BE2C (cell line): Measurements from ENCODE around the gene PIP5K1A.

Experiments
- DNase-seq: peaks from one replicate; pipeline ENCODE4 v3.0.0-alpha.2; 2020
- H3K27me3 ChIP-seq: fragments of 250-450 bp; sonication (Bioruptor Pico); 2 replicates; pipeline ENCODE4 v1.5.1; 2020; ENCODE audit warnings: mild to moderate bottlenecking
- H3K36me3 ChIP-seq: fragments of 250-450 bp; sonication (Bioruptor Pico); 2 replicates; pipeline ENCODE4 v1.5.1; 2020; ENCODE audit warnings: mild to moderate bottlenecking
- H3K4me1 ChIP-seq: fragments of 250-450 bp; sonication (Bioruptor Pico); 2 replicates; pipeline ENCODE4 v1.5.1; 2020
- H3K4me3 ChIP-seq: 2 replicates; pipeline ENCODE4 v1.5.1; 2011; ENCODE audit warnings: low read depth, low read length
- H3K9me3 ChIP-seq: fragments of 250-450 bp; sonication (Bioruptor Pico); 2 replicates; pipeline ENCODE4 v1.5.1; 2020
- CTCF ChIP-seq: IDR thresholded peaks from 2 replicates; pipeline ENCODE4 v1.5.1; 2012; ENCODE audit warnings: mild to moderate bottlenecking, low read depth, low read length

PIP5K1A gene

GRCh38 chr1:151171190-151171589 lies 27.2 kb upstream of the PIP5K1A start:
- Histone ChIP-seq H3K4me3 (no peak overlapping the region), H3K27me3 (no peaks in the 10 kb centered on the region), H3K36me3 (peaks cover 21% of the 10 kb centered on the region), H3K9me3 (no peaks in the 10 kb centered on the region), H3K4me1 (no peaks in the 10 kb centered on the region)
- TF ChIP-seq CTCF: no peak
- DNase-seq: no peak

GRCh38 chr1:151175041-151175741 lies 23.2 kb upstream of the PIP5K1A start:
- Histone ChIP-seq H3K4me3 (no peak overlapping the region), H3K4me1 (no peaks in the 10 kb centered on the region), H3K9me3 (no peaks in the 10 kb centered on the region; the same call in 1 of the 2 replicates), H3K36me3 (peaks cover 38% of the 10 kb centered on the region), H3K27me3 (no peaks in the 10 kb centered on the region)
- no peak for TF ChIP-seq CTCF
- no peak for DNase-seq

GRCh38 chr1:151175863-151176262 lies 22.5 kb upstream of the PIP5K1A start, which contains the start of gene TMOD4:
TMOD4 (minus strand) TSS chr1:151175981; CDS start chr1:151174875, 1,106 bp downstream.
- DNase-seq: no peak
- no peaks in the 10 kb centered on the region for H3K27me3 ChIP-seq
- H3K4me1 ChIP-seq: no peaks in the 10 kb centered on the region
- H3K9me3 ChIP-seq: no peaks in the 10 kb centered on the region; the same call in 1 of the 2 replicates
- H3K36me3 ChIP-seq: peaks cover 40% of the 10 kb centered on the region
- no peak within 1 kb of the TSS for H3K4me3 ChIP-seq
- peak; percentile 73 for TF ChIP-seq CTCF

GRCh38 chr1:151176514-151177045 lies 21.8 kb upstream of the PIP5K1A start:
- DNase-seq: no peak
- H3K4me3 ChIP-seq: no peak overlapping the region
- H3K9me3 ChIP-seq: no peaks in the 10 kb centered on the region; the same call in 1 of the 2 replicates
- H3K4me1 ChIP-seq: no peaks in the 10 kb centered on the region
- no peak for TF ChIP-seq CTCF
- peaks cover 47% of the 10 kb centered on the region for H3K36me3 ChIP-seq
- H3K27me3 ChIP-seq: no peaks in the 10 kb centered on the region

- peaks cover 57% of the 10 kb centered on the region for H3K36me3 ChIP-seq
Measured at GRCh38 chr1:151184211-151184610, 14.1 kb upstream of the PIP5K1A start.

More at GRCh38 chr1:151184211-151184610, 14.1 kb upstream of the PIP5K1A start:
- H3K9me3 ChIP-seq: no peaks in the 10 kb centered on the region; the same call in 1 of the 2 replicates
- TF ChIP-seq CTCF: no peak
- no peak overlapping the region for H3K4me3 ChIP-seq
- no peaks in the 10 kb centered on the region for H3K27me3 ChIP-seq
- no peaks in the 10 kb centered on the region for H3K4me1 ChIP-seq
- DNase-seq: no peak
